Peyer's patch (tissue), 4 donors: Measurements from ENCODE around the gene C8B.

ENCODE experiments used
- CTCF ChIP-seq, 6 experiments: fragments of 450-650 bp in 4 of 6; fragments of 200-600 bp in 2 of 6; sonication (generic) in 1 of 6; IDR thresholded peaks; one replicate each; pipeline ENCODE4 v1.5.1; 2017 to 2019; ENCODE audit warnings: antibody characterized with exemption in 6 of 6, mild to moderate bottlenecking in 3 of 6, moderate library complexity in 1 of 6
- POLR2A ChIP-seq, 2 donors: fragments of 450-650 bp; IDR thresholded peaks; one replicate each; pipeline ENCODE4 v1.5.1; 2017; ENCODE audit warnings: antibody characterized with exemption in 2 of 2, mild to moderate bottlenecking in 2 of 2, moderate library complexity in 2 of 2

DNA sequence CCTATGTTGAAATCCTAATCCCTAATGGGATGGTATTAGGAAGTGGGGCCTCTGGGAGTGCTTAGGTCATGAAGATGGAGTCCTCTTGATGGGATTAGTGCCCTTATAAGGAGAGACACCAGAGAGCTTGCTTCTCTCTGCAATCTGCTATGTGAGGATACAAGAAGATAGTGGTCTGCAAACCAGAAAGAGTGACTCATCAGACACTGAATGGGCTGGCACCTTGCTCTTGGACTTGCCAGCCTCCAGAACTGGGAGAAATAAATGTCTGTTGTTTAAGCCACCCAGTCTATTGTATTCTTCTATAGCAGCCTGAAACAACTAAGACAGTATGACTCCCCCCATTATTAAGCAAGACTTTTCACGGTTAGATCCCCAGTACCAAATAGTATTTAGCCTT lies 43.3 kb downstream of the C8B start:
- no peak for TF ChIP-seq CTCF (IDR thresholded peaks at IDR 0.05)
- TF ChIP-seq POLR2A (IDR thresholded peaks at IDR 0.05) = no peak
